HL-60 (cell line): ENCODE results near the gene RIPK3.

Source experiments
- POLR2AphosphoS5 ChIP-seq: IDR thresholded peaks from 2 replicates; pipeline ENCODE4 v1.6.1; 2012; ENCODE audit warnings: low read depth
- TF ChIP-seq, protein P1 (sequence below): IDR thresholded peaks from one replicate; pipeline ENCODE4 v1.5.1; 2011; ENCODE audit warnings: low read length, control low read depth, inconsistent platforms; ENCODE audit not compliant: insufficient read depth

DNA sequence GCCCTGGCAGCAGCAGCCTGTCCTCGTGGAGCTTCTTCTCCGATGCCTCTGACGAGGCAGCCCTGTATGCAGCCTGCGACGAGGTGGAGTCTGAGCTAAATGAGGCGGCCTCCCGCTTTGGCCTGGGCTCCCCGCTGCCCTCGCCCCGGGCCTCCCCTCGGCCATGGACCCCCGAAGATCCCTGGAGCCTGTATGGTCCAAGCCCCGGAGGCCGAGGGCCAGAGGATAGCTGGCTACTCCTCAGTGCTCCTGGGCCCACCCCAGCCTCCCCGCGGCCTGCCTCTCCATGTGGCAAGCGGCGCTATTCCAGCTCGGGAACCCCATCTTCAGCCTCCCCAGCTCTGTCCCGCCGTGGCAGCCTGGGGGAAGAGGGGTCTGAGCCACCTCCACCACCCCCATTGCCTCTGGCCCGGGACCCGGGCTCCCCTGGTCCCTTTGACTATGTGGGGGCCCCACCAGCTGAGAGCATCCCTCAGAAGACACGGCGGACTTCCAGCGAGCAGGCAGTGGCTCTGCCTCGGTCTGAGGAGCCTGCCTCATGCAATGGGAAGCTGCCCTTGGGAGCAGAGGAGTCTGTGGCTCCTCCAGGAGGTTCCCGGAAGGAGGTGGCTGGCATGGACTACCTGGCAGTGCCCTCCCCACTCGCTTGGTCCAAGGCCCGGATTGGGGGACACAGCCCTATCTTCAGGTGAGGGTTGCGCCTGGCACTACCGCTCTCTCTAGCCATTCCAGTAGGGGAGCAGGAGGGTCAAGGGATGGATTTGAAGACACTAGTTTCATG, 30.3 kb upstream of the RIPK3 start:
- TF ChIP-seq, protein P1, sequence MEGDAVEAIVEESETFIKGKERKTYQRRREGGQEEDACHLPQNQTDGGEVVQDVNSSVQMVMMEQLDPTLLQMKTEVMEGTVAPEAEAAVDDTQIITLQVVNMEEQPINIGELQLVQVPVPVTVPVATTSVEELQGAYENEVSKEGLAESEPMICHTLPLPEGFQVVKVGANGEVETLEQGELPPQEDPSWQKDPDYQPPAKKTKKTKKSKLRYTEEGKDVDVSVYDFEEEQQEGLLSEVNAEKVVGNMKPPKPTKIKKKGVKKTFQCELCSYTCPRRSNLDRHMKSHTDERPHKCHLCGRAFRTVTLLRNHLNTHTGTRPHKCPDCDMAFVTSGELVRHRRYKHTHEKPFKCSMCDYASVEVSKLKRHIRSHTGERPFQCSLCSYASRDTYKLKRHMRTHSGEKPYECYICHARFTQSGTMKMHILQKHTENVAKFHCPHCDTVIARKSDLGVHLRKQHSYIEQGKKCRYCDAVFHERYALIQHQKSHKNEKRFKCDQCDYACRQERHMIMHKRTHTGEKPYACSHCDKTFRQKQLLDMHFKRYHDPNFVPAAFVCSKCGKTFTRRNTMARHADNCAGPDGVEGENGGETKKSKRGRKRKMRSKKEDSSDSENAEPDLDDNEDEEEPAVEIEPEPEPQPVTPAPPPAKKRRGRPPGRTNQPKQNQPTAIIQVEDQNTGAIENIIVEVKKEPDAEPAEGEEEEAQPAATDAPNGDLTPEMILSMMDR: no peak
- TF ChIP-seq POLR2AphosphoS5: no peak
